Rectal smooth muscle tissue (tissue), 1 donor: ENCODE data around the gene FAT3.

Source experiments
- H3K27ac ChIP-seq: one replicate; pipeline ENCODE4 v1.7.0; 2013; ENCODE audit warnings: low read depth, low read length, inconsistent platforms
- H3K27me3 ChIP-seq: one replicate; pipeline ENCODE4 v1.7.0; 2013; ENCODE audit warnings: low read length; ENCODE audit not compliant: control insufficient read depth, insufficient read depth
- H3K36me3 ChIP-seq: one replicate; pipeline ENCODE4 v1.7.0; 2013; ENCODE audit warnings: low read length; ENCODE audit not compliant: control insufficient read depth, insufficient read depth
- H3K4me1 ChIP-seq: one replicate; pipeline ENCODE4 v1.7.0; 2013; ENCODE audit warnings: low read length; ENCODE audit not compliant: control insufficient read depth, insufficient read depth
- H3K4me3 ChIP-seq: one replicate; pipeline ENCODE4 v1.7.0; 2013; ENCODE audit warnings: low read length
- H3K9ac ChIP-seq: one replicate; pipeline ENCODE4 v1.7.0; 2013; ENCODE audit warnings: low read length

The FAT3 gene

GRCh38 chr11:92245700-92246271 is 21.2 kb downstream of the FAT3 start:
- Histone ChIP-seq H3K27me3 (no peaks in the 10 kb centered on the region), H3K9ac (no peak overlapping the region), H3K4me3 (no peak overlapping the region), H3K27ac (no peak overlapping the region), H3K4me1 (no peaks in the 10 kb centered on the region), H3K36me3 (no peaks in the 10 kb centered on the region)

GRCh38 chr11:92246630-92247029 is 22.0 kb downstream of the FAT3 start:
- H3K4me3 ChIP-seq: no peak overlapping the region

DNA sequence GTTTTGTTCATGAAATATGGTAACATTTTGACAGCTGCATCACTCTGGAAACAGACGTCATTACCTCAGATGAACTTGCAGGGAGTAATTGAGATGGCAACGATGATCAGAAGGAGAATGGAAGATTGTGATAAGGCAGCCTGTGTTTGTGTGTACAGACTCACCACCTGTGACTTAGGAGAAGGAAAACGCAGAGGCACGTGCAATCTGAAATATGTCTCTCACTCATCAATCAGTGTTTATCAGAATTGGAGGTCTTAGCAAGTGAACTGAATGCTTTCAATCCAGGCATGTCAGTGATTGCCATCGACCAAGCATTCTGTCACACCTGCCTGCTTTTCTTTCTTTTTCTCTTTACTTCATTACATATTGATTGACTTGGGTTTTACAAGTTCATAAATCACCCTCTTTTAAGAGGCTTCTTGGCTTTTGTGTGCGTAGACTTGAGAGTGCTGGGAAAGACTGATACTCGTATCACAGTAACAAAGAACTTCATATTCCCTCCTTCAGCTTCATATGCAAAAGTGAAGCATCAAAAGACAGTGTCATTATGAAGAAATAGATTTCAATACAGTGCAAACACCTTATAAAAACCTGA is 24.6 kb downstream of the FAT3 start:
- H3K4me3 ChIP-seq: no peak overlapping the region
- no peaks in the 10 kb centered on the region for H3K36me3 ChIP-seq

More at GRCh38 chr11:92246630-92247029, 22.0 kb downstream of the FAT3 start:
- no peaks in the 10 kb centered on the region for H3K4me1 ChIP-seq
- no peaks in the 10 kb centered on the region for H3K36me3 ChIP-seq
- no peak overlapping the region for H3K27ac ChIP-seq
- H3K27me3 ChIP-seq: no peaks in the 10 kb centered on the region
- no peak overlapping the region for H3K9ac ChIP-seq

DNA sequence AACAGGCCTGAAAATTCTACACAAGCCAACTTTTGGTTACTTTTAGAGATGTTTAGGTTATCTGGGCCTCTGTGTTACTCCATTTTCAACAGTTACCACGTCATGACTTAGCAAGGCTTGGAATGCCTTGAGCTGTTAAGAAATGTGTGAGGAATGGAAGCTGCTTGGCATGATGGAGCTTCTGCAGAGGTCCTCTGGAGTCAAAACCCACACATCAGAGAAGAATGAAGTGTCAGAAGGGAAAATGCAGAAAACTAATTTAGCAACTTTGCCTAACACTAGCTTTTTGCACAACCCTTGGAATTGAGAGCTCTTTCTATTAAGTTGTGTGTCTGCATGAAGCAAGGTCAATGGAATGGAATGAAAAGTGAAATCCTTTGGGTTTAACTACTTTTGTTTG is 27.4 kb downstream of the FAT3 start:
- Histone ChIP-seq H3K4me3 (no peak overlapping the region), H3K4me1 (no peaks in the 10 kb centered on the region), H3K27me3 (no peaks in the 10 kb centered on the region), H3K9ac (no peak overlapping the region), H3K36me3 (no peaks in the 10 kb centered on the region), H3K27ac (no peak overlapping the region)

More for the DNA sequence above, 24.6 kb downstream of the FAT3 start:
- no peaks in the 10 kb centered on the region for H3K4me1 ChIP-seq
- H3K27ac ChIP-seq: no peak overlapping the region
- no peaks in the 10 kb centered on the region for H3K27me3 ChIP-seq
- no peak overlapping the region for H3K9ac ChIP-seq

DNA sequence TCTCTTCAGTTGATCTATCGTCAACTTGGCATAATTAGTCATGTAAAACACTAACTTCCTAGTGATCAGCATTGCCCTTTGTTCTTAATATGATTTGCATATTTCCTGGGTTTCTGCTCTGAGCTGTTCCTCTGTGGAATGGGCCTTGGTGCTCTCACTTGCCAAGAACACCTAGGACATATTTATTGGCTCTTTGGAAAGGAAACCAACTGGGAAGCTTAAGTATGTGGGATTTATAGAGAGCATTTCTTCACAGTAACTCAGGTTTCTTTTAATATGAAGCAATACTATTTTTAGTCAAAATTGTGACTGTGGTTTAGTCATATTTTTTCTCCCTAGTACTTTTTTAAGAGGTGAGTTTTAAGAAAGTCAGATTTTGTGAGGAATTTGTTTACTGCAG is 28.8 kb downstream of the FAT3 start:
- Histone ChIP-seq H3K36me3 (no peaks in the 10 kb centered on the region), H3K4me1 (no peaks in the 10 kb centered on the region), H3K27me3 (no peaks in the 10 kb centered on the region), H3K9ac (no peak overlapping the region), H3K27ac (no peak overlapping the region), H3K4me3 (no peak overlapping the region)

GRCh38 chr11:92253945-92254344 is 29.3 kb downstream of the FAT3 start:
- no peak overlapping the region for H3K27ac ChIP-seq
- no peak overlapping the region for H3K4me3 ChIP-seq
- no peak overlapping the region for H3K9ac ChIP-seq
- H3K4me1 ChIP-seq: no peaks in the 10 kb centered on the region
- no peaks in the 10 kb centered on the region for H3K36me3 ChIP-seq
- no peaks in the 10 kb centered on the region for H3K27me3 ChIP-seq

DNA sequence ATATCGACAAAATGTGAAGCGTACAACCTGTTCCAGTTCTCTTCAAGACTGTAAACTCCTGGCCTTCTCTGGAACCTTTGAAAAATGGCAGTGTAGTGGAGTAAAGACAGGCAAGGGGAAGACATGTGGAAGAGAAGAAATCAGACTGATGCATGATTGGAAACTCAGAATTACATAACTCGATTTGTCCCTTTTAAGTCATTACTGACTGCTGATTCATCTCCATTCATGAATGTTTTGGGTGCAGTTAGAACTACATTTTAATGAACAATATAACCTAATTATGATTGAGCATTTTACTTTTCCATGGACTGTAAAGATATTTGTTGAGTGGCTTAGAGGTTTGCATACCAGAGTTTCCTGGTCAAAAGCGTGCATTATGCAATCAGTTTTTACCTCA is 32.9 kb downstream of the FAT3 start:
- H3K36me3 ChIP-seq: no peaks in the 10 kb centered on the region
- H3K4me1 ChIP-seq: no peaks in the 10 kb centered on the region
- no peaks in the 10 kb centered on the region for H3K27me3 ChIP-seq
- no peak overlapping the region for H3K4me3 ChIP-seq
- no peak overlapping the region for H3K9ac ChIP-seq
- no peak overlapping the region for H3K27ac ChIP-seq

GRCh38 chr11:92259861-92260260 is 35.2 kb downstream of the FAT3 start:
- H3K4me3 ChIP-seq: no peak overlapping the region
- no peaks in the 10 kb centered on the region for H3K4me1 ChIP-seq
- no peaks in the 10 kb centered on the region for H3K36me3 ChIP-seq
- H3K9ac ChIP-seq: no peak overlapping the region
- no peaks in the 10 kb centered on the region for H3K27me3 ChIP-seq
- no peak overlapping the region for H3K27ac ChIP-seq

DNA sequence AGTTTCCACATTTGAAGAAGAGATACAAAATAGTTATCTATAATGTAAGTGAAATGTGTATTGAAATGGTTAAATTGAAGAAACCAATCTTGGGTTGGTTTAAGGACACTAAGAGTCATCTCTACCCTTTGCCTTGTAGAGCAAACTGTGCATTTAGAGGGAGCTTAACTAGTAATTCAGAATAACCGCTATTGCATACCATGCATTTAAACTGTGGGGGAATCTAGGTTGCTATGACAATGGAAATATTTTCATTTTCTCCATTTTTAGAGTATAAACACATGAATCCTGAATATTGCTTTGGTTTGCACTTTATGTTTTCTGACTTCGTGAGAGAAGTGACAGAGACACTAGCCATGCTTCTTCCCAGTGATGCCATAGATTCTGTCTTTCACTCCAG is 39.7 kb downstream of the FAT3 start:
- H3K9ac ChIP-seq: no peak overlapping the region
- no peaks in the 10 kb centered on the region for H3K27me3 ChIP-seq
- no peaks in the 10 kb centered on the region for H3K4me1 ChIP-seq
- no peak overlapping the region for H3K4me3 ChIP-seq
- no peak overlapping the region for H3K27ac ChIP-seq
- no peaks in the 10 kb centered on the region for H3K36me3 ChIP-seq

- H3K4me1 ChIP-seq: no peaks in the 10 kb centered on the region
Measured at GRCh38 chr11:92266806-92267205, 42.2 kb downstream of the FAT3 start.

GRCh38 chr11:92267278-92267677 is 42.7 kb downstream of the FAT3 start:
- Histone ChIP-seq H3K27ac (no peak overlapping the region), H3K9ac (no peak overlapping the region), H3K4me1 (no peaks in the 10 kb centered on the region), H3K4me3 (no peak overlapping the region), H3K36me3 (no peaks in the 10 kb centered on the region), H3K27me3 (no peaks in the 10 kb centered on the region)

More at GRCh38 chr11:92266806-92267205, 42.2 kb downstream of the FAT3 start:
- Histone ChIP-seq H3K27me3 (no peaks in the 10 kb centered on the region), H3K36me3 (no peaks in the 10 kb centered on the region), H3K9ac (no peak overlapping the region), H3K4me3 (no peak overlapping the region), H3K27ac (no peak overlapping the region)

DNA sequence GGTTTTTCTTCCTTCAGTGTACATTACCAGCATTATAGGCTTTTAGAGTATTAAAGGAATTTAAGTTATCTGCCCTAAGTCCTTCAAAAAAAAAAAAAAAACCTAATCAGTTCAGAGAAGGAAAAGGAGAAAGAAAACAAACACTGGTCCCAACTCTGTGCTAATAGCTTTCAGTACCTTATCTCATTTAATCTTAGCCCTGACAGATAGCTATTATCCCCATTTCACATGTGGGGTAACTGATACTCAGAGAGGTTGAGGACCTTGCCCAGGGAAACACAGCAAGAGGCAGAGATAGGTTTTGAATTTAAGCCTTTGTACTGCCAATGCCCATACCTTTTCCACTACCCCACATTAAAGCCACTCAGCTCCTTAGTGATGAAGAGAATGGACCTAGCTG is 43.4 kb downstream of the FAT3 start:
- H3K4me3 ChIP-seq: no peak overlapping the region
- no peak overlapping the region for H3K27ac ChIP-seq
- H3K9ac ChIP-seq: no peak overlapping the region
- no peaks in the 10 kb centered on the region for H3K27me3 ChIP-seq
- no peaks in the 10 kb centered on the region for H3K36me3 ChIP-seq
- no peaks in the 10 kb centered on the region for H3K4me1 ChIP-seq

DNA sequence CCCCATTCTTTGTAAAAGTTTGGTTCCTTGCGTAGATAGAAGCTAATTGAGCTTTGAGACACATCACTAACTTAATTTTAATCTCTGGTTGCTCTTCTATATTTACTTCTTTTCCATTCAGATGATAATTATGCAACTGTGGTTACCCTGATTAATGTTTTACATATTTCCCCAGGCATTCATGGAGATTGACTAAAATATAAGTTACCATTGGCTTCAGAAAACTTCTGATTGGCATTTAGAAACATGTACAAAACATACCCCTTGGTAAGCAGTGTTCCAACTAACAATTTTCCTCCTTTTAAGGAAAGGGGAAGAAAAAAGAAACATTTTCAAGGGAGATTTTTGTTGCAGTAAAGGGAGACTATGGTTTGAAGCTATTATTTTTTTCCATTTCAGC is 43.9 kb downstream of the FAT3 start:
- H3K4me1 ChIP-seq: no peaks in the 10 kb centered on the region
- H3K27me3 ChIP-seq: no peaks in the 10 kb centered on the region
- H3K4me3 ChIP-seq: no peak overlapping the region
- no peak overlapping the region for H3K9ac ChIP-seq
- H3K27ac ChIP-seq: no peak overlapping the region
- no peaks in the 10 kb centered on the region for H3K36me3 ChIP-seq
